Activated T-cell treated with anti-CD3 and anti-CD28 coated beads, Interleukin-2, amount 50 U/mL, for 1 hour (primary cell): Measurements from ENCODE around the gene CFL1.

Experiments
- DNase-seq: peaks from one replicate; pipeline ENCODE4 v3.0.0-alpha.2; 2020

Gene CFL1

GRCh38 chr11:65829459-65829858, 28.5 kb downstream of the CFL1 start:
- no peak for DNase-seq

GRCh38 chr11:65826984-65827735, 30.8 kb downstream of the CFL1 start:
- no peak for DNase-seq

- DNase-seq, result no peak
Measured at GRCh38 chr11:65822776-65823528, 35.0 kb downstream of the CFL1 start.

GRCh38 chr11:65821107-65821506, 36.9 kb downstream of the CFL1 start:
- DNase-seq, result no peak

GRCh38 chr11:65817835-65818680, 39.9 kb downstream of the CFL1 start:
- peak; percentile 96 for DNase-seq

GRCh38 chr11:65817312-65817834, 40.6 kb downstream of the CFL1 start:
- no peak for DNase-seq

GRCh38 chr11:65816696-65817095, 41.3 kb downstream of the CFL1 start:
- no peak for DNase-seq

GRCh38 chr11:65814986-65815565, 42.9 kb downstream of the CFL1 start:
- DNase-seq, result no peak

GRCh38 chr11:65814131-65814985, 43.6 kb downstream of the CFL1 start:
- DNase-seq, result no peak

- no peak for DNase-seq
Measured at GRCh38 chr11:65811764-65812475, 46.1 kb downstream of the CFL1 start.

GRCh38 chr11:65810046-65810868, 47.7 kb downstream of the CFL1 start:
- no peak for DNase-seq

- no peak for DNase-seq
Measured at GRCh38 chr11:65809496-65809895, 48.5 kb downstream of the CFL1 start.

- DNase-seq, result no peak
Measured at GRCh38 chr11:65808744-65809341, 49.1 kb downstream of the CFL1 start.

- DNase-seq, result no peak
Measured at GRCh38 chr11:65806979-65807378, 51.0 kb downstream of the CFL1 start.
